GM13976 (cell line): Measurements from ENCODE around the gene KIAA2012.

ENCODE experiments used
- DNase-seq: peaks from one replicate; pipeline ENCODE4 v3.0.0; 2012; ENCODE audit warnings: low spot score
- CTCF ChIP-seq: IDR thresholded peaks from 2 replicates; pipeline ENCODE4 v1.5.1; 2012; ENCODE audit warnings: borderline replicate concordance, mild to moderate bottlenecking; ENCODE audit not compliant: insufficient read depth; ENCODE audit errors: extremely low read depth, missing control alignments, control extremely low read depth
- in situ Hi-C: fragments of 300-500 bp; cut with MboI; formaldehyde crosslinking; loops from one replicate; pipeline ENCODE4 v1.12.0; 2022; ENCODE audit warnings: low sequenced_read_pairs, mixed read lengths, inconsistent platforms; ENCODE audit not compliant: unreplicated experiment

Gene KIAA2012

GRCh38 chr2:202042444-202042843 lies 30.6 kb upstream of the KIAA2012 start:
- no peak for DNase-seq
- no peak for TF ChIP-seq CTCF
- in situ Hi-C loops: no loop called here

- no peak for TF ChIP-seq CTCF
- no peak for DNase-seq
- in situ Hi-C loops: no loop called here
Observed at GRCh38 chr2:202043475-202043874, 29.6 kb upstream of the KIAA2012 start.

DNA sequence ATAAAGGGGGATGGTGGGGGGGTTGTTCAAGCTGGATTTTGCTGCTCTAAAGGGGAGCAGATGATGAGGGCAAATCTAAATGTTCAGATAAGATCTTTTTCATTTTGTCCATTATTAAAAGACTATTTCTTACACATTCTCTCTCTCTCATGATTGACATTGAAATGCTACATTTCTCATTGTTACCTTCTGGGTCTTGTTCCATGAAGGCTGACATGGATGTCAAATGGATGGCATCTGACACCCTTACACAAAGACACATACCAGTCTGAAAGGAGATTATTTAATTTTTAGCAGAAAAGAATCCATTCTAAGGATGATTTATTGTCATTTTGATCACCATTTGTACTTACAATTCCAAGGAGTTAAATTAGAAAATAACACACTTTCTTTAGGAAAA lies 28.3 kb upstream of the KIAA2012 start:
- TF ChIP-seq CTCF: no peak
- in situ Hi-C loops: no loop called here

DNA sequence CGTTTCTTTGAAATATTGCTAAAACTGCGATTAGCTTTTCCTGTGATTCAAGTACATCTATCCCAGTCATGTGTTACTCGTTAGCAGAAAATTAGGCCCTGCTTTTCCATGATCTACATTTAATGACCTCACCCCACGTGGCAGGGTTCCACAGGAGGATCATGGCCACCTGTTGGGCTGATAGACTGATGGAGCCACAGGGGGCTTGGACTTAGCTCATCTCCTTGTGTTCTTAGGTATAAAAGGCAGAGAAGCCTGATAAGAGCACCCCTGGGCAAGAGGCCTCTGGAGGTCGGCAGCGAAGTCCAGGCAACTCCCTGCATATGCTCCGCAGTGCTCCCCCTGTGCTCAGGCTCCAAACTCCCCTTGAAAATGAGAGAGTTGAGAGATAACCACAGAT lies 26.5 kb upstream of the KIAA2012 start:
- in situ Hi-C loops: no loop called here
- no peak for DNase-seq
- TF ChIP-seq CTCF: no peak

More for the DNA sequence above, 28.3 kb upstream of the KIAA2012 start:
- DNase-seq: no peak

- DNase-seq: no peak
- TF ChIP-seq CTCF: no peak
- in situ Hi-C loops: no loop called here
Observed at GRCh38 chr2:202049092-202049728, 23.8 kb upstream of the KIAA2012 start.

DNA sequence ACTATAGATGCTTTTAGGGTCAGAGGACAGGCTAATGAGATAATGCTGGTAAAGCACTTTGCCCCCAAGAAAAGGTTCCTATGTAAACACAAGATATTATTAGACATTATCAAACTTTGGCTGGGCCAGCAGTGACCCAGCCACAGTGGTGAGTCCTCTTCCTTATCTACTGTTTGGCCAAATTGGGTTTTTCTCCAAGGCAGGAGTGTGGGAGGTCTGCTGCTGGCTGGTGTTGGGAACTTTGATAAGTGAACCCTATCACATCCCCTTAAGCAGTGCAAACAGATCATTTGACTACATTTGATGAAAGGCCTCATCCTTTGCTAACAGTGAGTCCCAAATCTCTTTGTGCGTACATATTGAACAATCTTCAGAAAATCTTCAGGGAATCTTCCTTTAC lies 23.2 kb upstream of the KIAA2012 start:
- no peak for DNase-seq
- in situ Hi-C loops: no loop called here
- TF ChIP-seq CTCF: no peak
